Ovary (tissue), 3 donors: ENCODE results near the gene CDC42BPB.

ENCODE experiments used
- EP300 ChIP-seq: sonication (generic); formaldehyde crosslinking; IDR thresholded peaks from one replicate; pipeline ENCODE4 v1.6.1; 2017; ENCODE audit warnings: antibody characterized with exemption
- POLR2A ChIP-seq: fragments of 450-650 bp; IDR thresholded peaks from one replicate; pipeline ENCODE4 v1.6.1; 2017; ENCODE audit warnings: antibody characterized with exemption, mild to moderate bottlenecking, moderate library complexity
- TF ChIP-seq, protein P1 (sequence below), 3 donors: fragments of 450-650 bp in 2 of 3; fragments of 200-600 bp in 1 of 3; IDR thresholded peaks; one replicate each; pipeline versions ENCODE4 v1.5.1 to v1.8.0; 2016 to 2022; ENCODE audit warnings: antibody characterized with exemption in 3 of 3, mild to moderate bottlenecking in 1 of 3
- donor health status: DM: no; HTN: no; CAD: no.

DNA sequence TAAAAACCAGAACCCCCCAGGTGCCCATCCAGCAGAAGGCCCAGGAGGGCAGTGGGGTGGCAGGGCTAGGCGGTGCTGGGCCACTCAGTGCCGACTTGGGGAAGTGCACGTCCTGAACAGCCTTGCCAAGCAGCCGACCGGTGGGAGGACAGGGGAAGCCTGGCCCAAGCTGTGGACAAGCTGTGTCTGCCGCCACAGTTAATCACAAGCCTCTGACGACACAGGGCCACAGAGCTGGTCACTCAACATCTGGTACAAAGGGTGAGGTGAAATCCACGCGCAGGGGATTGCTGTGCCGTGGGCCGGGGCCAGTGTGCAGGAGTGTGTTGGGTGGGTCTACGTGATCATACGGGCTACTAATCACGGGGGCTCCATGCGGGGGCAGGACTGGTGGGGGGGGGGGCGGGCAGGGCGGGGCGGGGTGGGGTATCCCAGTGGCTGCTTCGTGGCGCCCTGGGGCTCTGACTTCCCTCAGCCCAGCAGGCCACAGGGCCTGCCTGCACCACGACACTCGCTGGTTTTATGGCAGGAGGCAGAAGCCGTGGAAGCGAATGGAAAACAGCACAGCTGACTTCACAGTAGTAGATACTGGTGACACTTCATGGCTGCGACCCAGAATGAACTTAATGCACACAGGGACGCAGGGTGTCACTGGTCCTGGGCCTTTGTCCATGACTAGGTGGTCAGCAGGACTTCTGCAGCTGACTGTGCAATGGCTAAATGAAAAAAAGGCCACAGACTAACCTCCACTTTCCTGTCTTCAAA is 124.7 kb downstream of the CDC42BPB start:
- TF ChIP-seq POLR2A (no peak), EP300 (no peak)
- TF ChIP-seq, protein P1, sequence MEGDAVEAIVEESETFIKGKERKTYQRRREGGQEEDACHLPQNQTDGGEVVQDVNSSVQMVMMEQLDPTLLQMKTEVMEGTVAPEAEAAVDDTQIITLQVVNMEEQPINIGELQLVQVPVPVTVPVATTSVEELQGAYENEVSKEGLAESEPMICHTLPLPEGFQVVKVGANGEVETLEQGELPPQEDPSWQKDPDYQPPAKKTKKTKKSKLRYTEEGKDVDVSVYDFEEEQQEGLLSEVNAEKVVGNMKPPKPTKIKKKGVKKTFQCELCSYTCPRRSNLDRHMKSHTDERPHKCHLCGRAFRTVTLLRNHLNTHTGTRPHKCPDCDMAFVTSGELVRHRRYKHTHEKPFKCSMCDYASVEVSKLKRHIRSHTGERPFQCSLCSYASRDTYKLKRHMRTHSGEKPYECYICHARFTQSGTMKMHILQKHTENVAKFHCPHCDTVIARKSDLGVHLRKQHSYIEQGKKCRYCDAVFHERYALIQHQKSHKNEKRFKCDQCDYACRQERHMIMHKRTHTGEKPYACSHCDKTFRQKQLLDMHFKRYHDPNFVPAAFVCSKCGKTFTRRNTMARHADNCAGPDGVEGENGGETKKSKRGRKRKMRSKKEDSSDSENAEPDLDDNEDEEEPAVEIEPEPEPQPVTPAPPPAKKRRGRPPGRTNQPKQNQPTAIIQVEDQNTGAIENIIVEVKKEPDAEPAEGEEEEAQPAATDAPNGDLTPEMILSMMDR (IDR thresholded peaks at IDR 0.05) = no peak
